GM19035 (cell line): ENCODE results near the gene RPL39L.
"Not testable (repeated sequence)": the region's sequence is repeated elsewhere in the genome, so short reads cannot be mapped to it uniquely, and the experiment has no call there.

Source experiments
- ATAC-seq: cut with Tn5 transposase; IDR thresholded peaks from one replicate; pipeline ENCODE4 v1.9.1; 2021; ENCODE audit not compliant: unreplicated experiment

Gene RPL39L

GRCh38 chr3:187139895-187140253 is 578 bp upstream of the RPL39L start:
- ATAC-seq = no peak

- no peak for ATAC-seq
These were observed 2.4 kb downstream of the RPL39L start for GRCh38 chr3:187136936-187137335.

DNA sequence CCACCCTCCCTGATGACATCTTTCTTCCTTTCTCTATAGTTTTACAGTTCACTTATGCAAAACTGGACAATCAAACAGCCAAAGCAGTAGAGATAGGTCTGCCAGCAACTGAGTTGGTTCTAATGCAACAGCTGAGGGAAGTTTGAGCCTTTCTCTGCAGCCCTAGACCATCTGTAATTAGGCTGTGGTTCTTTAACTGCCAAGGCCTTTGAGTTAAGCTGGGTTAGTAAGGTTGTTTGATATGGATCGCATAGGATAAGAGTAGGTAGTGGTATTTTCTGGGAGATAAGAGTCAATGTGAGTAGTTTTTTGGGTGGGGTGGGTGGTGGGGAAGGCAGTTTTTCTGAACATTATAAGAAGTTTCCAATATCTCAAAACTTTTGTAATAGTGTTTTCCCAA is 3.0 kb downstream of the RPL39L start:
- no peak for ATAC-seq

- ATAC-seq = not testable (repeated sequence)
These were observed 4.1 kb downstream of the RPL39L start for GRCh38 chr3:187135172-187135690.

DNA sequence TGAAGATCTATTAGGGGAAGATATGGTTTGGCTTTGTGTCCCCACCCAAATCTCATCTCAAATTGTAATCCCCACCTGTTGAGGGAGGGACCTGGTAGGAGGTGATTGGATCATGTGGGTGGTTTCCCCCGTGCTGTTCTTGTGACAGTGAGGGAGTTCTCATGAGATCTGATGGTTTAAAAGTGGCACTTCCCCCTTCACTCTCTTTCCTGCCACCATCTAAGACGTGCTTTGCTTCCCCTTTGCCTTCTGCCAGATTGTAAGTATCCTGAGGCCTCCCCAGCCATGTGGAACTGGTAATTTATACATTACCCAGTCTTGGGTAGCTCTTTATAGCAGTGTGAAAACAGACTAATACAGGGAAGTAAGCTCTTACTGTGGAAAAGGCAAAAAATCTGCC is 6.1 kb downstream of the RPL39L start:
- ATAC-seq = not testable (repeated sequence)

- no peak for ATAC-seq
These were observed 6.6 kb downstream of the RPL39L start for GRCh38 chr3:187132666-187133065.

GRCh38 chr3:187131981-187132380 is 7.3 kb downstream of the RPL39L start:
- ATAC-seq = no peak

GRCh38 chr3:187130346-187131066 is 8.8 kb downstream of the RPL39L start:
- peak; percentile 89 for ATAC-seq

GRCh38 chr3:187125319-187126031 is 13.8 kb downstream of the RPL39L start:
- ATAC-seq = no peak

DNA sequence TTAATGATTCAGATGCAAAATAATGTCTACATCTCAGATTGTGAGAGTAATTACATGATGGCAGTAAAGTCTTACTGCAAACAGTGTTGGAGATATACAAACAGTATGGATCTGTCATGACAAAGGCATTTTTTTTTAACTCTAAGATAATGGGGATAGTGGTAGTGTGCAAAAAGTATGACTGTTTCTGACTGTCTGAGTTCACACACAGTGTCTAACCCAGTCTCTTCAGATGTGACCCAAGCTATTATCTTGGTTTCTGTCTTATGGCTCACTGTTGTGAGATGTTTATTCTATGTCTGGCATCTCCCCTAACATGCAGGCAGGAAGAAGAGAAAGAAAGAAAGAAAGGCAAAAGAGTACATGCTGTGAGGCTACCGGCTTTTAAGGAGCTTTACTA is 17.0 kb downstream of the RPL39L start:
- no peak for ATAC-seq

DNA sequence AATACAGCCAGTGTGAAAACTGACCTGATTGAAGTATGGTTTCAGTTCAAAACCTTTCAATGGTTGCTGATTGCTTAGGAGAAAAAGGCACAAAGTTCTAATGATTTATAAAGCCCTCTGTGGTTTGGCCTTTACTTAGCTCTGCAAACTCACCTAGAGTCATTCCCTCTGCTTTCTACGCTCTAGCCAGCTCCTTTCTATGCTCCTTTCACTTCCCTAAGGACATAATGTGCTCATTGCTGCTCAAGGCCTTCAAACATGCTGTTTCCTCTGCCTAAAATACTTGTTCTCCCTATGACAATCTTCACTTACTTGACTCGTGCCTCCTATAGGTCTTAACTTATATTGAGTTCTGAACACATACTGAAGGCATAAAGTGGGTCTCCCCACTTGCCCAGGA is 19.0 kb downstream of the RPL39L start:
- ATAC-seq = no peak

DNA sequence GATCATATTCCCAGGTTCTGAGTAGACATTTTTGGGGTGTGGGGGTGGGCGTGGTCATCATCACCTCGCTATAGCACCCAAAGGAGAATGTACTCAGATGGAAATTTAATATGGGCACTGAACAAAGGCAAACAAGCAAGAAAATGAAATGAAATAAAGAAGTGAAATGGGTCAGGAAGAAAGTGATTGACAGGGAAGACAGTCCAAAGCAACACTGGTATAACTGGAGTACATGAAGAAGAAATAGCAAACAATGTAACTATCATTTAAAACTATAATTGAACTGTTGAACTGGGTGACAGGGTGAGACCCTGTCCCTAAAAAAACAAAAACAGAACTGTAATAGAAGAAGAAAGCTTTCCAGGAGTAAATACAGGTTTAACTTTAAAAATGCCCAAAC is 24.8 kb downstream of the RPL39L start:
- no peak for ATAC-seq

DNA sequence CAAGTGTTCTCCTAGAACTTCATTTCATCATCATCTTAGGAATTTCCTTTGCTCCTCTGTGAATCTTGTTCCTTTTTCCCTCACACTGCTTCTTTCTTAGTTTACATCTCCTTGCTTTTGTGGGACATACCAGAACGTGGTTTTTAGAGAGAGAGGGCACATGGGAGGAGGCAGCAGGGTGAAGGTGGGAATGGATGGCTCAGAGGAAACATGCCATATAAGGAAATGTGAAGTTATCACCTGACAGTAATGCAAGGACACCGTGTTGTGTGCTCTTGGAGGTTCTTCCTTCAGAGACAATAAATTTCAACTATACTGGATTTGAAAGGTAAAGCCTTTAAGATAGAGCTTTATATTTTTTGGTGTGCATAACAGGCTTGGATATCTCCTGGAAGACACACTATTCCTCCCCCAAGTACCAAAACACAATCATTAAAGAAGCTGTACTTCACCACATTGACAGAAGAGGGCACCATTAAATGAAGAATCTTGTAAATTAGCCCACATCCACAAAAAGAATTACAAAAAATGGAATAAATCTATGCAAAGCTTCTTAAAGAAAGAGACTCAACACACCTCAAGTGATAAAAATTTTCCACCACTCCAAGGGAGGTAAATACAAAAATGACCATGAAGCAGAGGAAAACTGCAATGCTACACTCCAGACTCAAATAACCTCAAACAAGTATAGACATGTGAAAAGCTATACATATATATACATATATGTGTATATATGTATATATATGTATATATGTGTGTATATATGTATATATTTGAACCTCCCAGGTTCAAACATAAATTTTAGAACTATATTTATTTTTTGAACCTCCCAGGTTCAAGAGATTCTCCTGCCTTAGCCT is 26.1 kb downstream of the RPL39L start:
- no peak for ATAC-seq

DNA sequence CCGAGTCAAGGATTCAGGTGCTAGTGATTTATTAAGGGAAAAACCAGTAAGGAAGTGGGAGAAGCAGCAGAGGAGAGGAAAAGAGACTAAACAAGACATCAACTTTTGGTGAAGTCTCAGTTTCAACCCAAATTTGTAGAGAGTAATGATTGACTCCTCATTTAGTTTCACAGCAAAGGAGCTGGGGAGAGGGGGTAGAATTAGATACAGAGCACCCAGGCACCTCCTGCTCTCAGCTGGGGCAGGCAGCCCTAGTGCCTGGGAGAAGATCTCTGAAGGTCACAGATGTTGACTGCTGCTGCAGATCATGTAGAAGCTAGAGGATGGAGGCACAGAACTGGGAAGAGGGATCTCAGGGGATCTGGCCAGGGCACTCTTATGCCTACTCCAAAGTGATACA is 29.1 kb downstream of the RPL39L start:
- ATAC-seq = no peak

- no peak for ATAC-seq
These were observed 31.3 kb downstream of the RPL39L start for GRCh38 chr3:187107989-187108388.

- ATAC-seq = no peak
These were observed 33.6 kb downstream of the RPL39L start for GRCh38 chr3:187105700-187106099.

DNA sequence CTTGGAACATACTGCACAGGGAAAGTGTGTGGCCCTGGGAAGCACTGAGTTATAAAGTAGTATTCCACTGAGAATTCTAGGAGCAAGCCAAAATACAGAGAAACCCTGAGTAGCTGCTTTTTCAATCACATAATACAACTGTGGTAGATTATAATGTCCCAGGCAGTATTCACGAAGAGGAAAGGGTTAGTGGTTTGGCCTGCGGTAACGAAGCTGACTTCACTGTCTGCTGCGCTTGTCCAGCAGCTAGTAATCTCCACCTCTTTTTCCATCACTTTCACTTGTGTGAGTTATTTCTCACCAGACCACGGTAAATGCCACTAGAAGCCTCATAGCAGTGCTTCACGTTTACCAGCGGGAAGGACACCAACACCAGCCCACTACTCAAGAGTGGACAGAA is 34.4 kb downstream of the RPL39L start:
- ATAC-seq = no peak

DNA sequence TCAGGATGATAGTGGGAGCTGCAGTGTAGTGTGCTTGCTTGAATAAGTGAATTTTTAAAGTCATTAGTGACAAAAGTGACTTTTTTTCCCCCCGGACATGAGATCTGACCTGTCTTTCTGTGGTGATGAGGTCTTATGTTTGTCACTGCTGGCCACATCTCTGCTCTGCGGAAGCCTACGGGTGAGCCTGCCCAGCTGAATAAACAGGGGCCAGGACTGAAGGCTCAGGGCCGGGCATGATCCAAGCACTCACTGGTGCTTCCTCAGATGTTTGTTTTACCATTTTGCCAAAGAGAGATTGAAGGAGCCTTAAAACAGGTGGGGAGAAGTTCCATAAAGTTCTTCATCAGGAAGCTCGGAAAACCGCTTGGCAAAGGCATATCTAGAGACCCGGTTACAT is 35.0 kb downstream of the RPL39L start:
- no peak for ATAC-seq

GRCh38 chr3:187103251-187103650 is 36.0 kb downstream of the RPL39L start:
- ATAC-seq = no peak

GRCh38 chr3:187102073-187102634 is 37.1 kb downstream of the RPL39L start:
- no peak for ATAC-seq
